Activated naive CD8-positive, alpha-beta T cell treated with anti-CD3 and anti-CD28 coated beads for 36 hours (primary cell): ENCODE measurements around the gene TNFRSF6B. TPM values are rescaled to one million over a fixed set of nuclear protein-coding genes. Genes with fewer than 3 reads are reported as not detected.
A peak's percentile ranks its signal among the peaks of the same experiment; 100 is the strongest.

ENCODE experiments used
- DNase-seq: peaks from one replicate; pipeline ENCODE4 v3.0.0; 2021
- H3K27ac Mint-ChIP-seq: one replicate; pipeline ENCODE4 v1.8.0; 2022; ENCODE audit warnings: mild to moderate bottlenecking, moderate library complexity, mixed read lengths
- H3K27me3 Mint-ChIP-seq: one replicate; pipeline ENCODE4 v1.8.0; 2022; ENCODE audit warnings: mild to moderate bottlenecking, mixed read lengths
- H3K36me3 Mint-ChIP-seq: one replicate; pipeline ENCODE4 v1.8.0; 2021; ENCODE audit warnings: mild to moderate bottlenecking, mixed read lengths
- H3K4me1 Mint-ChIP-seq: one replicate; pipeline ENCODE4 v1.8.0; 2021; ENCODE audit warnings: mixed read lengths
- H3K4me3 Mint-ChIP-seq: one replicate; pipeline ENCODE4 v1.8.0; 2022; ENCODE audit warnings: mild to moderate bottlenecking, moderate library complexity, mixed read lengths
- H3K9me3 Mint-ChIP-seq: one replicate; pipeline ENCODE4 v1.8.0; 2022; ENCODE audit warnings: mixed read lengths
- total RNA-seq, 2 experiments: library from RNA; stranded (reverse); gene quantifications; one replicate each; pipeline ENCODE4 v1.2.3, GENCODE V29; 2021

TNFRSF6B gene
- total RNA-seq, 2 experiments from 2014 or later = not detected

DNA sequence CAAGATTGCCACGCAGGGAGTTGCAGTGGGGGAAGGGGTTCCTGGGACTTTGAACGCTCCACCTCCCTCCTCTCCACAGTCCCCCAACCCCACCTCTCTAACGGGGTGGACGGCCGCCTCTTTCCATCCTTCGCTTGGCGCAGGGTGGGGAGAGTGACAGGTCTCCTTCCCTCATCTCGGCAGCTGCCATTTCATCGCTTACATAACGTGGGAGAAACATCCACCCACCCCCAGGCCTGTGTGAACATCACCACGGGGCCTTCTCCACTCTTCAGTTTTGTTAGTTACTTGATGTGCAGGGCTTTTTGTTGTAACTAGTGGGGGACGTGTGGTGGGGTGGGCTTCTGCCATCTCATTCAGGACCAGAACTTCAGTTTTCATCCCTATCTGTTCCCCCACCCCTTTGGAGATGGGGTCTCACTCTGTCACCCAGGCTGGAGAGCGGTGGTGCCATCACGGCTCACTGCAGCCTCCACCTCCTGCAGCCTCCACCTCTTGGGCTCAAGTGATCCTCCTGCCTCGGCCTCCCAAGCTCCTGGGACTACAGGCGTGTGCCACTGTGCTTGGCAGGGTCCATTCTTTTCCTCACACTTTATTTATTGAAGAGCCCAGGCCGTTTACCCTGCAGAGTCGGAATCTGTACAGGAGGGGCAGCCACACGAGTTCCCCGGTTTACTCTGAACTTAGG, 20.6 kb upstream of the TNFRSF6B start:
- no peak overlapping the region for H3K4me3 Mint-ChIP-seq
- DNase-seq = no peak
- no peaks in the 10 kb centered on the region for H3K9me3 Mint-ChIP-seq
- peaks cover 11% of the 10 kb centered on the region for H3K36me3 Mint-ChIP-seq
- no peak overlapping the region for H3K27ac Mint-ChIP-seq
- H3K27me3 Mint-ChIP-seq = no peaks in the 10 kb centered on the region
- no peaks in the 10 kb centered on the region for H3K4me1 Mint-ChIP-seq

DNA sequence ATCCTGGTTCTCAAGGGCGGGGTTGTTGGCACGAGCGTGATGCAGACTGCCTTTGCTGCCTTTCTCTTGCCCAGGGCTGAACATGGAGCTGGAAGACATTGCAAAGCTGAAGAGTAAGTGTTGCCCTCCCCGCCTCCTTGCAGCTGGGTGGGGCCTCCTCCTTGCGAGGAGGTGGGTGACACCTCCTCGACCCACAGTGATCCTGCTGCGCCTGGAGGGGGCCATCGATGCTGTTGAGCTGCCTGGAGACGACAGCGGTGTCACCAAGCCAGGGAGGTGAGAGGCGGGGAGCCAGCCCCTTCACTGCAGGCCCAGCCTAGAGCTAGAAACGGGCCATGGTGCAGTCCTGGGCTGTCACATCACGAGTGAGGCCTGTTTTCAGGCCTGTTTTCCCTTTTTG, 18.4 kb upstream of the TNFRSF6B start:
- Mint-ChIP-seq H3K27me3 (no peaks in the 10 kb centered on the region), H3K9me3 (no peaks in the 10 kb centered on the region), H3K4me1 (peaks cover 3% of the 10 kb centered on the region), H3K36me3 (peaks cover 11% of the 10 kb centered on the region), H3K27ac (no peak overlapping the region), H3K4me3 (no peak overlapping the region)
- DNase-seq = no peak

DNA sequence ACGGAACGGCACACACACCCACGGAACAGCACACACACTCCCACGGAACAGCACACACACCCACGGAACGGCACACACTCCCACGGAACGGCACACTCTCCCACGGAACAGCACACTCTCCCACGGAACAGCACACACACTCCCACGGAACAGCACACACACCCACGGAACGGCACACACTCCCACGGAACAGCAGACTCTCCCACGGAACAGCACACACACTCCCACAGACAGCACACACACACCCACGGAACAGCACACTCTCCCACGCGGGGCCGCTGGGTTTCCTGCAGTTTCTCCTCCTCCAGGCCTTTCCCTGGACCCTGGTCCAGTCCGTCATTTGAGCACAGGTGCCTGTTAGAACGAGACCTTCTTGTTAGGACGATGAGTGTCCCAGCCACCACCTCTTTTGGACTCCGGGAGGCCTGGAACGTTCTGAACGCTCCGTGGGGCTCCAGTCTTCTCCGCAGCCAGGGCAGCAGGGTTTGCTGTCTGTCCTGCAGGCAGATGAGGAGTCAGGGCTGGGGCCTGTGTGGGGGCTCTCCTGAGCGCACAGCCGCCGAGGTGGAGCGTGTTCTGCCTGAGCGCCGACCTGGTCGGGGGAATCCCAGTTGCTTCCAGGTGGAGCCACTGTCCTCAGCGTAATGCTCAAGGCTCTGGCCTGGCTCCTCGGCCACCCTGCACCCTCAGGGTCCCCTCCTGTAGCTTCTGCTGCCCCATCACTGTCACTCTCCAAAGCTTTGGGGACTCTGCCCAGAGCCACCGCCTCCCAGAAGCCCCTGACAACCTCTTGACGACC, 17.6 kb upstream of the TNFRSF6B start:
- Mint-ChIP-seq H3K27me3 (no peaks in the 10 kb centered on the region), H3K36me3 (peaks cover 12% of the 10 kb centered on the region), H3K4me3 (no peak overlapping the region), H3K27ac (no peak overlapping the region), H3K9me3 (no peaks in the 10 kb centered on the region), H3K4me1 (peaks cover 3% of the 10 kb centered on the region)
- no peak for DNase-seq

DNA sequence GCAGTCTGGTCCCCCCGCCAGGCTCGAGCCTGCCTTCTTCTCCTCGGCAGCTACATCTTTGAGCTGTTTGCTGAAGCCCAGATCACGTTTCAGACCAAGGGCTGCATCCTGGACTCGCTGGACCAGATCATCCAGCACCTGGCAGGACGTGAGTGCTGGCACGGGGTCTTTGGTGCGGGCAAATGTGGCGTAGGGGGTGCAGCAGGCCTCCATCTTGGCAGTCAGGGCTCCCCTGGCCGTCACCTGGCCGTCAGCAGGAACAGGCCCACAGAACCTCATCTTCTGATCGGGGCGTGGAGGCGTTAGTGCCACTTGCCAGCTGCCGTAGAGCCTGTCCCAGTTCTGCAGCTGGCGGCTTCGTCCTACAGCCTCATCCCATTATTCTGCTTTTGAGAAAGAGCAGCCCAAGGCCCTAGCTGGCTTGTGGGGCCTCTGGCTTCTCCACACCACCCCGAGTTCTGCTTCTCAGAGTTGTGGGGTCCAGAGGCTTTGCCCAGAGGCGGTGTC, 16.6 kb upstream of the TNFRSF6B start:
- Mint-ChIP-seq H3K4me3 (no peak overlapping the region), H3K36me3 (peaks cover 12% of the 10 kb centered on the region), H3K4me1 (peaks cover 3% of the 10 kb centered on the region), H3K27me3 (no peaks in the 10 kb centered on the region), H3K27ac (no peak overlapping the region), H3K9me3 (no peaks in the 10 kb centered on the region)
- DNase-seq = no peak

DNA sequence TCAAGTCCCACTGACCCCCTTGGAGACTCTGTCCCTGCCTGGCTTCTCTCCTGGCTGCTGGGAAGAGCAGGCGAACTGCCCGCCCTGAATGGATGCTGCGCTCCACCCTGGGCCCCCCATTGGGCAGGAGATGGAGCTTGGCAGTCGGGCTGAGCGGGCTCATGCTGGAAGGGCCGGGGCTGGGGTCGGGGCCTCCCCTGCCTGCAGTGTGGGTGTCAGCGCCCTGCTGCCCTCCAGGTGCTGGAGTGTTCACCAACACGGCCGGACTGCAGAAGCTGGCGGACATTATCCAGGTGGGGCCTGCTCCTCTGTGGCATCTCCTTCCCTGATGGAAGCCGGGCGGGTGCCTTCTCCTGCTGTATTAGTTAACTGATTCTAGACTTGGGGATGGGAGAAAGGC, 16.0 kb upstream of the TNFRSF6B start:
- Mint-ChIP-seq H3K27me3 (no peaks in the 10 kb centered on the region), H3K27ac (no peak overlapping the region), H3K9me3 (no peaks in the 10 kb centered on the region), H3K4me1 (peaks cover 3% of the 10 kb centered on the region), H3K36me3 (peaks cover 12% of the 10 kb centered on the region), H3K4me3 (no peak overlapping the region)
- no peak for DNase-seq

DNA sequence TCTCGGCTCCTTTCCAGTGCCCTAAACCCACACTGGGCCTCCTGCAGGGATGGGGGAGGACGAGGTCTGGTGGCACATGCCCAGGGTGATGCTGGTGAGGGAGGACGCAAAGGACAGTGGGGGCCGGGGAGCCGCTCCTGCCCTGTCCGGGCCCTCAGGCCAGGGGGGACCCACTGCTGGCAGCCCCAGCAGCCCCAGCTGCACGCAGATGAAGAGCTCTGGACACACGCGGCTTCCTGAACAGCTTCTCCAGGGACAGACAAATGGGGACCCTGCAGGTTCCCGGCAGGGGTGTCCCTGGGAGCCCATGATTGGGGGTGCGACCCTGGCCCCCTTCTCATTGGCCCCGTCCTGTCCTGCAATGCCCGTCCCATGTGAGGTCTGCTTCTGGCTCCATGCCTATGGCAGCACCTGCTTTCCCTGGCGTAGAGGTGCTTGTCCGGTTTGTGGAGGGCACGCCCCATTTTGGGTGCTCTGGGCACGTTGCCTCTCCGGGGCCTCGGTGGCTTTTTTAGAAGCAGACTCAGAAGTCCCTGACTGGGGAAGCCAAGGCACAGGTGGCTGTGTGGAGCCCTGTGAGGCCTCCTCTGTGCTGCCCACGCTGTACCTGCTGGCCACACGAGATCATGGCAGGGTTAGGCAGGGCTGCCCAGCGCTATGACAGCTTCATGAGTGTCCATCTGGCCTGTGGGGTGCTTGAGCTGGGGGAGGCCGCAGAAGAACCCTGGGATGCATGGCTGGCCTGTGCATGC, 15.4 kb upstream of the TNFRSF6B start:
- Mint-ChIP-seq H3K9me3 (no peaks in the 10 kb centered on the region), H3K4me3 (no peak overlapping the region)

DNA sequence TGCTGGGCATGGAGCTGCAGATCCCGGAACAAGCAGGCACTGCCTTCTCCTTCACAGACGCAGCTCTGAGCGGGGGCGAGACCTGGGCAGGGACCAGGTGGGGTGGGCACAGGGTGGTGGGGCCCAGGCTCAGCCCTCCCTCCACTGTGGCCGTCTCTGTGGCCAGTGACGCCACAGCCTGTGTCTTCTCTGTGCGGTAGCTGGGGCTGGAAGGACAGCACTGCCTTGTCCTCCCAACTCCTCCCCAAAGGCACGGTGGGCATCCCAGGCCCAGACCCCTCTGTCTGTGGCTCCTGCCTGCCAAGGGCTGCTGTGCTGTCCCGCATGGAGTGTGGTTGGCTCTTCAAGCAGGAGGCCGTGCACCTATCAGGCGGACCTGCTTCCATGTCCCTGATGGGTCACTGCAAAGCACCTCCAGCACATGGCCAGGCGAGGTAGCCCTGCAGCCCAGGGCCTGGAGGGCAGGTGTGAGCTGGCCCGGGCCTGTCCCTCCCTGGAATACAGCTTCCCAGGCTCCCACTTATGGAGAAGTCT, 14.8 kb upstream of the TNFRSF6B start:
- DNase-seq = no peak
- Mint-ChIP-seq H3K27me3 (no peaks in the 10 kb centered on the region), H3K9me3 (no peaks in the 10 kb centered on the region), H3K27ac (no peak overlapping the region), H3K4me1 (peaks cover 3% of the 10 kb centered on the region), H3K4me3 (no peak overlapping the region), H3K36me3 (peaks cover 12% of the 10 kb centered on the region)

More for the DNA sequence above, 15.4 kb upstream of the TNFRSF6B start:
- Mint-ChIP-seq H3K27ac (no peak overlapping the region), H3K27me3 (no peaks in the 10 kb centered on the region), H3K36me3 (peaks cover 12% of the 10 kb centered on the region), H3K4me1 (peaks cover 3% of the 10 kb centered on the region)
- no peak for DNase-seq

DNA sequence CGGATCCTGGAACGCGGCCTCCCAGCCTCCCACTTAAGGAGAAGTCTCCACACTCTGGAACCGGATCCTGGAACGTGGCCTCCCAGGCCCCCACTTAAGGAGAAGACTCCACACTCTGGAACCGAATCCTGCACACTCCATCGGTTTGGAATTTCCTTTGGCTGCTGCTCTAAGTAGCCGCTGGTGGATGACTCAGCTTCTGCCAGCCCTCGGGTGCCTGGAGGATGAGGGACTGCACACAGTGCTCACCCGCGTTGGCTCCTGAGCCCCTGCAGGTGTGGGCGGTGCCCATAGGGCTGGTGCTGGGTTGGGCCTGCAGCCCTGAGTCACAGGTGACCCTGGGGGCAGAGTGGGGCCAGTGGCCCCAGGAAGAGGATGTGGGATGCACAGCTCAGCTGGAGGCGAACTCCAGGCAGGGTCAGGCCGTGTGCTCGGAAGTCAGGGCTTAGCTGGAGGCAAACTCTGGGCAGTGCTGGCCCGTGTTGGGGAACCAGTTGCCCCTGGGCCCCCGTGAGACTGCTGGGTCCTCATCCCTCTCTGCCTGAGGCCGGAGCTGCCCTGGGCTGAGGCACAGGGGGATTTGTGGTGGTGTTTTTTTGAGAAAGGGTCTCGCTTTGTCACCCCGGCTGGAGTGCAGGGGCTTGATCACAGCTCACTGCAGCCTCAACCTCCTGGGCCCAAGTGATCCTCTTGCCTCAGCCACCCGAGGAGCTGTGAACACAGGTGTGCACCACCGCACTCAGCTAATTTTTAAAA, 13.9 kb upstream of the TNFRSF6B start:
- peaks cover 5% of the 10 kb centered on the region for H3K4me1 Mint-ChIP-seq
- no peak for DNase-seq
- peaks cover 10% of the 10 kb centered on the region for H3K36me3 Mint-ChIP-seq
- H3K4me3 Mint-ChIP-seq = no peak overlapping the region
- no peaks in the 10 kb centered on the region for H3K9me3 Mint-ChIP-seq
- no peak overlapping the region for H3K27ac Mint-ChIP-seq
- no peaks in the 10 kb centered on the region for H3K27me3 Mint-ChIP-seq

DNA sequence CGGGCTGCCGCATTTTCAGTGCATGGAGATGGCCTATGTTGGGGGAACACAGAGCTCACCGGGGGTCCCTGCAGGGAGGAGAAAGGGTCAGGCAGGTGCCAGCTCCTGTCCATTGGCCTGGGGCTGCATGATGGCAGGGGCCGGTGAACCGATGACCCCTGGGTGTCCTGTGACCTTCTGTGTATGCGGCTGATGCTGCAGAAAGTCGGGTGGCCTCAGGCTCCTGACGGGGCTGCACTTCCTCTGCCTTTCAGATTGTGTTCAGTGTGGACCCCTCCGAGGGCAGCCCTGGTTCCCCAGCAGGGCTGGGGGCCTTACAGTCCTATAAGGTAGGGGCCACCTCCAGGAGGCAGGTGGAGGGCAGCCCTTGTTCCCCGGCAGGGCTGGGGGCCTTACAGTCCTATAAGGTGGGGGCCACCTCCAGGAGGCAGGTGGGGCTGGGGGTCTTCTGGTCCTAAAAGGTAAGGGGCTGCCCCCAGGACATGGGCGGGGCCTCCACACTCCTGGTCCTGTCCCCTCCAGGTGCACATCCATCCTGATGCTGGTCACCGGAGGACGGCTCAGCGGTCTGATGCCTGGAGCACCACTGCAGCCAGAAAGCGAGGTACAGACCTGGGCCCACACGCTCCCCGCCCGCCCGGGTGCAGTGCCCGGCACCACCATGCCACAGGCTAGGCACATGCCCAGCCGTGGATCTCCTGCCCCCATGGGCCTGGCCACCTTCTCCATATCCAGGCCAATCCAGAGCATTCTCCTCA, 11.0 kb upstream of the TNFRSF6B start:
- peaks cover 3% of the 10 kb centered on the region for H3K36me3 Mint-ChIP-seq
- H3K27me3 Mint-ChIP-seq = no peaks in the 10 kb centered on the region
- H3K27ac Mint-ChIP-seq = no peak overlapping the region
- H3K4me1 Mint-ChIP-seq = peaks cover 5% of the 10 kb centered on the region
- DNase-seq = no peak
- H3K9me3 Mint-ChIP-seq = no peaks in the 10 kb centered on the region
- no peak overlapping the region for H3K4me3 Mint-ChIP-seq

DNA sequence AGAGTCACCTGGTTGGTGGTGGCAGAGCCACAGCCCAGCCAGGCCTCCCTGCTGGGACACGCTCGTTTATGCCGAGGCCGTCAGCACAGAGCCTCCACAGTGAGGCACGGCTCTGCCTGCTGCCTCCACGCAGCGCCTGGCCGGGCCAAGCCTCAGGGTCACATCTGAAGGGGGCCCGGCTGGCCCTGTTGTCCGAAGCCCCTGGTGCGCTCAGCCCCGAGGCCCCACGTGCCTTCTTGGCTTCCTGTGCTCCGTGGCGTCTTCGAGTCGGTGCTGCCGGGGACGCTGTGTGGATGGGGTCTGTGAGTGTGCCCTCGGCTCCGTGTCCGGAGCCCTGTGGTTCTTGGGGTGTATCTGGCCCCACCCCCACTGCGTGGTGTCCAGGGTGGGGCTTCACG, 10.4 kb upstream of the TNFRSF6B start:
- Mint-ChIP-seq H3K9me3 (no peaks in the 10 kb centered on the region), H3K36me3 (peaks cover 3% of the 10 kb centered on the region), H3K27ac (peak overlapping the region; percentile 60), H3K4me1 (peaks cover 5% of the 10 kb centered on the region), H3K27me3 (no peaks in the 10 kb centered on the region), H3K4me3 (no peak overlapping the region)
- no peak for DNase-seq

DNA sequence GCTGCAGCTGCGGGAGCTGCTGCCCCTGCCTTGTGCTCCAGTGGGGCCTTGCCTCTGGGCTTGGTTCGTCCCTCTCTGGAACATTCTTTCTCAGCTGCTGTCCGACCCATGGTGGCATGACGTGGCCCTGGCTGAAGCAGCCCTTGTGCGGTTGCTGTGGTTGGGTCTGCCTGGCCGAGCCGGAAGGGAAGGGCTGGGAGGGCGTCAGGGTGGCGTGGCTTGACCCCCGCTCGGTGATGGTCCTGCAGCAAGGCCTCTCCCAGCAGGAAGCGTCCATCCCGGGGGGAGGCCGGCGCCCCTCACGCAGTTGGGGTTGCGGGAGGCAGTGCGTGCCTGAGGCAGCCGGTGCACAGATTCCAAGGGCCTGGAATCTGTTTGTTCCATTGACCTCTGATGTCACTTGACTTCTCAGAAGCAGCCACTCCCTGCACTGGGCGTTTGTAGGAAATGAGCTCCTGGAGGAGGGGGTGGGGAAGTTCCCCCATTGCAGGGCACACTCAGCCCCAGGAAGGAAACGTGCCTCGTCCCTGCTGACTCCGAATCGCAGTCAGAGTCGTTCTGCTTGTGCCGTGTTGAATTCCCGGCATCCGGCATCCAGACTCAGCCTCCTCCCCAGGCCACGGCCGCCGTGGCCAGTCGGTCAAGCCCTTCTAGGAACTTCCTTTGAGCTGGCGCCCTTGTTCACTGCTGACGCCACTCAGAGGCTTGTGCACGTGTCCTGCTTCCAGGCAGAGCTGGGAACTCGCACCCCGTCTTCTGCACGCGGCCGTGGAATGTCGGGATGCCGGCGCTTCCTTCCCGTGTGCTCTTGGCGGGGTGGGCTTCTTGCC, 9.7 kb upstream of the TNFRSF6B start:
- peaks cover 3% of the 10 kb centered on the region for H3K36me3 Mint-ChIP-seq
- DNase-seq = peak; percentile 52
- peak overlapping the region; percentile 60 for H3K27ac Mint-ChIP-seq
- no peaks in the 10 kb centered on the region for H3K27me3 Mint-ChIP-seq
- H3K4me1 Mint-ChIP-seq = peaks cover 5% of the 10 kb centered on the region
- H3K9me3 Mint-ChIP-seq = no peaks in the 10 kb centered on the region
- H3K4me3 Mint-ChIP-seq = peak overlapping the region; percentile 4

DNA sequence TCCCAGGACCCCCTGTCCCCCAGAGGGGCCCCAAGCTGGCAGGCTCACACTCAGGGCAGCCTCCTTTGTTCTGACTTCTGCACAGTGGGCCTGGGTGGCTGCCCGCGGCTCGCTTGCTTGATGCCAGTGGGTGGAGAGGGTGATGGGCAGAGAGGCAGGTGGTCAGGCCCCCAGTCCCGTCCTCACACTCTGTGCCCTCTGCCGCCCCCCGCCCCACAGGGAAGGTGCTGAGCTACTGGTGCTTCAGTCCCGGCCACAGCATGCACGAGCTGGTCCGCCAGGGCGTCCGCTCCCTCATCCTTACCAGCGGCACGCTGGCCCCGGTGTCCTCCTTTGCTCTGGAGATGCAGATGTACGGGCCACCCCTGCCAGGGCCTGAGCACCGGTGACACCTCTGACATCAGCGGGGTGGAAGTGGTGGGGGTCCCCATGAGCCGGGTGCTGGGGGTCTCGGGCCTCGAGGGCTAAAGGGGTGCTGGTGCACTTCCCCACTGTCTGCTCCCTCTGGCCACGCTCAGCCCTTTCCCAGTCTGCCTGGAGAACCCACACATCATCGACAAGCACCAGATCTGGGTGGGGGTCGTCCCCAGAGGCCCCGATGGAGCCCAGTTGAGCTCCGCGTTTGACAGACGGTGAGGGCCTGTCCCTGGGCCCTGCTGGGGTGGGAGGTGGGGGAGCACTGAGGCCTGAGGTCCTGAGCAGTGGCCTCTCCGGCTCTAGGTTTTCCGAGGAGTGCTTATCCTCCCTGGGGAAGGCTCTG, 8.9 kb upstream of the TNFRSF6B start:
- no peak for DNase-seq
- no peaks in the 10 kb centered on the region for H3K27me3 Mint-ChIP-seq
- no peak overlapping the region for H3K27ac Mint-ChIP-seq
- H3K9me3 Mint-ChIP-seq = no peaks in the 10 kb centered on the region
- H3K36me3 Mint-ChIP-seq = peaks cover 7% of the 10 kb centered on the region
- no peak overlapping the region for H3K4me3 Mint-ChIP-seq
- H3K4me1 Mint-ChIP-seq = peaks cover 3% of the 10 kb centered on the region
